Muscle layer of duodenum (tissue), 2 donors: Measurements from ENCODE around the gene LTB4R2.

Experiments used
- H3K27ac ChIP-seq: one replicate; pipeline ENCODE4 v1.7.0; 2013; ENCODE audit warnings: mild to moderate bottlenecking, low read length
- H3K27me3 ChIP-seq: one replicate; pipeline ENCODE4 v1.7.0; 2013; ENCODE audit warnings: low read depth, mild to moderate bottlenecking, control low read depth, low read length
- H3K36me3 ChIP-seq, 2 donors: one replicate each; pipeline ENCODE4 v1.7.0; 2013; ENCODE audit warnings: low read length in 2 of 2, control low read depth in 1 of 2, mild to moderate bottlenecking in 1 of 2; ENCODE audit not compliant: insufficient read depth in 2 of 2, control insufficient read depth in 1 of 2
- H3K4me1 ChIP-seq, 2 donors: one replicate each; pipeline ENCODE4 v1.7.0; 2013; ENCODE audit warnings: low read length in 2 of 2, mild to moderate bottlenecking in 2 of 2, control low read depth in 1 of 2, moderate library complexity in 1 of 2; ENCODE audit not compliant: insufficient read depth in 2 of 2, control insufficient read depth in 1 of 2
- H3K4me3 ChIP-seq, 2 donors: one replicate each; pipeline ENCODE4 v1.7.0; 2013; ENCODE audit warnings: low read length in 2 of 2, low read depth in 1 of 2, mild to moderate bottlenecking in 1 of 2
- H3K9me3 ChIP-seq, 2 donors: one replicate each; pipeline ENCODE4 v1.7.0; 2013; ENCODE audit warnings: low read length in 2 of 2, control low read depth in 1 of 2, mild to moderate bottlenecking in 1 of 2; ENCODE audit not compliant: control insufficient read depth in 1 of 2
- donor health status: healthy.

Gene LTB4R2

GRCh38 chr14:24307156-24307574 is 2.8 kb upstream of the LTB4R2 start:
- Histone ChIP-seq H3K36me3 (peaks cover 46 to 54% of the 10 kb centered on the region in 2 donors), H3K9me3 (no peaks in the 10 kb centered on the region), H3K4me3 (peak overlapping the region in 1 of 2 donors; percentile 40), H3K27me3 (no peaks in the 10 kb centered on the region), H3K4me1 (peaks cover 12 to 21% of the 10 kb centered on the region in 2 donors), H3K27ac (peak overlapping the region; percentile 72)

- Histone ChIP-seq H3K36me3 (peaks cover 40 to 48% of the 10 kb centered on the region in 2 donors), H3K9me3 (no peaks in the 10 kb centered on the region), H3K4me3 (peak within 1 kb of the TSS in 1 of 2 donors; percentile 40), H3K27me3 (no peaks in the 10 kb centered on the region), H3K4me1 (peaks cover 12 to 21% of the 10 kb centered on the region in 2 donors), H3K27ac (peak within 1 kb of the TSS; percentile 72)
These were observed 2.2 kb upstream of the LTB4R2 start, which contains the start of gene CIDEB for GRCh38 chr14:24307575-24308341. TSS of gene CIDEB (minus strand) at chr14:24307977. CDS start at chr14:24307858, 119 bp downstream.

- H3K27ac ChIP-seq: peak overlapping the region; percentile 72
- H3K4me1 ChIP-seq: peaks cover 12 to 21% of the 10 kb centered on the region in 2 donors
- no peak overlapping the region for H3K4me3 ChIP-seq
- H3K36me3 ChIP-seq: peaks cover 35 to 40% of the 10 kb centered on the region in 2 donors
- no peaks in the 10 kb centered on the region for H3K27me3 ChIP-seq
- no peaks in the 10 kb centered on the region for H3K9me3 ChIP-seq
These were observed 1.4 kb upstream of the LTB4R2 start for GRCh38 chr14:24308342-24309124.

GRCh38 chr14:24310265-24310645 is 315 bp downstream of the LTB4R2 start:
- Histone ChIP-seq H3K36me3 (peaks cover 18 to 23% of the 10 kb centered on the region in 2 donors), H3K4me1 (peaks cover 21% of the 10 kb centered on the region in 2 donors), H3K27ac (no peak overlapping the region), H3K4me3 (peak overlapping the region; percentile 31 to 71), H3K27me3 (no peaks in the 10 kb centered on the region), H3K9me3 (no peaks in the 10 kb centered on the region)

- peaks cover 11 to 16% of the 10 kb centered on the region in 2 donors for H3K36me3 ChIP-seq
- peak within 1 kb of the TSS; percentile 55 to 71 for H3K4me3 ChIP-seq
- H3K27ac ChIP-seq: peak within 1 kb of the TSS; percentile 40
- H3K4me1 ChIP-seq: peaks cover 21 to 22% of the 10 kb centered on the region in 2 donors
- no peaks in the 10 kb centered on the region for H3K27me3 ChIP-seq
- no peaks in the 10 kb centered on the region for H3K9me3 ChIP-seq
These were observed 985 bp downstream of the LTB4R2 start, which contains the start of gene LTB4R for GRCh38 chr14:24310646-24311604. TSS of gene LTB4R (plus strand) at chr14:24311502. CDS start at chr14:24315652, 4,150 bp downstream.

- Histone ChIP-seq H3K27ac (peak overlapping the region; percentile 40), H3K27me3 (no peaks in the 10 kb centered on the region), H3K4me3 (peak overlapping the region; percentile 55 to 71), H3K36me3 (peaks cover 4 to 5% of the 10 kb centered on the region in 2 donors), H3K4me1 (peaks cover 21 to 32% of the 10 kb centered on the region in 2 donors), H3K9me3 (no peaks in the 10 kb centered on the region)
These were observed 2.1 kb downstream of the LTB4R2 start for GRCh38 chr14:24311837-24312615.

- H3K27ac ChIP-seq: peak overlapping the region; percentile 40
- H3K4me1 ChIP-seq: peaks cover 21 to 28% of the 10 kb centered on the region in 2 donors
- H3K27me3 ChIP-seq: no peaks in the 10 kb centered on the region
- H3K9me3 ChIP-seq: no peaks in the 10 kb centered on the region
- H3K36me3 ChIP-seq: peaks cover 0 to 4% of the 10 kb centered on the region in 2 donors
- no peak overlapping the region for H3K4me3 ChIP-seq
These were observed 3.0 kb downstream of the LTB4R2 start for GRCh38 chr14:24312736-24313507.

- Histone ChIP-seq H3K9me3 (no peaks in the 10 kb centered on the region), H3K27me3 (no peaks in the 10 kb centered on the region), H3K4me1 (peaks cover 21 to 27% of the 10 kb centered on the region in 2 donors), H3K27ac (no peak overlapping the region), H3K36me3 (peaks cover 0 to 4% of the 10 kb centered on the region in 2 donors), H3K4me3 (no peak overlapping the region)
These were observed 4.0 kb downstream of the LTB4R2 start for GRCh38 chr14:24313913-24314312.

GRCh38 chr14:24314377-24315193 is 4.6 kb downstream of the LTB4R2 start:
- Histone ChIP-seq H3K27ac (no peak overlapping the region), H3K27me3 (no peaks in the 10 kb centered on the region), H3K9me3 (no peaks in the 10 kb centered on the region), H3K36me3 (peaks cover 0 to 4% of the 10 kb centered on the region in 2 donors), H3K4me1 (peaks cover 18 to 23% of the 10 kb centered on the region in 2 donors), H3K4me3 (peak overlapping the region in 1 of 2 donors; percentile 9)
